Stimulated activated CD4-positive, alpha-beta T cell treated with anti-CD3 and anti-CD28 coated beads, TNF-alpha, amount 100 ng/mL, for 48 hours (primary cell): ENCODE results near the gene SCTR.

Source experiments
- DNase-seq, 3 donors: peaks; one replicate each; pipeline ENCODE4 v3.0.0-alpha.2; 2020; ENCODE audit warnings: low read depth in 3 of 3

Gene SCTR

GRCh38 chr2:119523952-119524694 lies at the start of gene SCTR:
Gene SCTR (minus strand): TSS chr2:119524483. CDS start chr2:119524226, 257 bp downstream.
- no peak for DNase-seq

- DNase-seq, result no peak
These were observed 43.0 kb upstream of the SCTR start for GRCh38 chr2:119567292-119567691.

- no peak for DNase-seq
These were observed 41.2 kb upstream of the SCTR start for GRCh38 chr2:119565481-119565880.

GRCh38 chr2:119553687-119554344 lies 29.5 kb upstream of the SCTR start:
- no peak for DNase-seq

- no peak for DNase-seq
These were observed 28.6 kb upstream of the SCTR start for GRCh38 chr2:119552902-119553301.

GRCh38 chr2:119550856-119551255 lies 26.6 kb upstream of the SCTR start:
- DNase-seq, result no peak

- DNase-seq, result no peak
These were observed 26.1 kb upstream of the SCTR start for GRCh38 chr2:119550346-119550745.

GRCh38 chr2:119549241-119549640 lies 25.0 kb upstream of the SCTR start:
- no peak for DNase-seq

- DNase-seq, result no peak
These were observed 24.3 kb upstream of the SCTR start for GRCh38 chr2:119548516-119549120.

GRCh38 chr2:119546447-119546767 lies 22.1 kb upstream of the SCTR start:
- DNase-seq, result no peak

GRCh38 chr2:119545754-119546446 lies 21.6 kb upstream of the SCTR start:
- no peak for DNase-seq

GRCh38 chr2:119544939-119545475 lies 20.7 kb upstream of the SCTR start:
- DNase-seq, result no peak

- DNase-seq, result peak; percentile 20 to 63 (median 34)
These were observed 20.0 kb upstream of the SCTR start, which contains the start of gene CFAP221 for GRCh38 chr2:119544075-119544938. Gene CFAP221 (plus strand): TSS chr2:119544449. CDS start chr2:119546132, 1,683 bp downstream.

- DNase-seq, result no peak
These were observed 17.2 kb upstream of the SCTR start for GRCh38 chr2:119541476-119541875.

- no peak for DNase-seq
These were observed 13.5 kb upstream of the SCTR start for GRCh38 chr2:119537792-119538191.

- DNase-seq, result no peak
These were observed 12.4 kb upstream of the SCTR start for GRCh38 chr2:119536707-119537106.

GRCh38 chr2:119536211-119536610 lies 11.9 kb upstream of the SCTR start:
- no peak for DNase-seq

- no peak for DNase-seq
These were observed 9.3 kb upstream of the SCTR start for GRCh38 chr2:119533560-119533959.

GRCh38 chr2:119531292-119531691 lies 7.0 kb upstream of the SCTR start:
- no peak for DNase-seq

- DNase-seq, result no peak
These were observed 3.7 kb upstream of the SCTR start for GRCh38 chr2:119527999-119528398.

GRCh38 chr2:119525614-119526013 lies 1.3 kb upstream of the SCTR start:
- DNase-seq, result no peak
